ENCODE results near the gene GLYATL3.

GLYATL3 gene

DNA sequence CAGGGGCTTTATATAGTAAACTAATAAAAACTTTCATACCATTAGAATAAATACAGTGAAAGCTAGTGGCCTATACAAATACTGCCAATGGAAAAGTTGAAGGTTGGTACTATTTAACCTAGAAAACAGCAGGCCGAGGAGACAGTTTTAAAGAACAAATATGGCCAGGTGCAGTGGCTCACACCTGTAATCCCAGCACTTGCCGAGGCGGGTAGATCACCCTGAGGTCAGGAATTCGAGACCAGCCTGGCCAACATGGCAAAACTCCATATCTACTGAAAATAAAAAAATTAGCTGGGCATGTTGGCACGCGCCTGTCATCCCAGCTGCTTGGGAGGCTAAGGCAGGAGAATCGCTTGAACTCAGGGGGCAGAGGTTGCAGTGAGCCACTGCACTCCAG, 24.8 kb downstream of the GLYATL3 start:
- H3K27ac ChIP-seq (ENCODE audit: low read depth, low read length), result no peak overlapping the region
- H3K9me3 ChIP-seq (ENCODE audit: control insufficient read depth in 5 of 5, low read length in 5 of 5), result no peaks in the 10 kb centered on the region

DNA sequence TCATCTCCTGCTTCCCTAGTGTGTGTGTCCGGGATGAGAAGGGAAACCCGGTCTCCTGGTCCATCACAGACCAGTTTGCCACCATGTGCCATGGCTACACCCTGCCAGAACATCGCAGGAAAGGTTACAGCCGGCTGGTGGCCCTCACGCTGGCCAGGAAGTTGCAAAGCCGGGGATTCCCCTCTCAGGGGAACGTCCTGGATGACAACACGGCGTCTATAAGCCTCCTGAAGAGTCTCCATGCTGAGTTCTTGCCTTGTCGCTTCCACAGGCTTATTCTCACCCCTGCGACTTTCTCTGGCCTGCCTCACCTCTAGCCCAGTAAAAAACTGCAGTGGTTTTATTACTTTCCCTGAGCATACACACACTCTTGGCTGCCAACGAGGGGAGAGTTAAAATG, 26.9 kb downstream of the GLYATL3 start:
- H3K36me3 ChIP-seq (ENCODE audit: control insufficient read depth in 5 of 5, insufficient read depth in 5 of 5, low read length in 5 of 5), result no peaks in the 10 kb centered on the region
- H3K27ac ChIP-seq (ENCODE audit: low read depth, low read length), result no peak overlapping the region
- H3K9ac ChIP-seq (ENCODE audit: low read length in 5 of 5), result no peak overlapping the region
- no peaks in the 10 kb centered on the region for H3K9me3 ChIP-seq (ENCODE audit: control insufficient read depth in 5 of 5, low read length in 5 of 5)
- H3K27me3 ChIP-seq (ENCODE audit: control insufficient read depth in 5 of 5, insufficient read depth in 4 of 5, low read length in 5 of 5), result no peaks in the 10 kb centered on the region
- peak overlapping the region in 1 of 5 donors; percentile 15 for H3K4me3 ChIP-seq (ENCODE audit: low read depth in 1 of 5, low read length in 5 of 5)
- H3K4me1 ChIP-seq (ENCODE audit: control insufficient read depth in 5 of 5, insufficient read depth in 5 of 5, low read length in 5 of 5), result peaks cover 0 to 11% (median 7%) of the 10 kb centered on the region in 5 donors

More for the DNA sequence above, 24.8 kb downstream of the GLYATL3 start:
- no peaks in the 10 kb centered on the region for H3K27me3 ChIP-seq (ENCODE audit: control insufficient read depth in 5 of 5, insufficient read depth in 4 of 5, low read length in 5 of 5)
- H3K9ac ChIP-seq (ENCODE audit: low read length in 5 of 5), result no peak overlapping the region
- no peak overlapping the region for H3K4me3 ChIP-seq (ENCODE audit: low read depth in 1 of 5, low read length in 5 of 5)
- H3K36me3 ChIP-seq (ENCODE audit: control insufficient read depth in 5 of 5, insufficient read depth in 5 of 5, low read length in 5 of 5), result no peaks in the 10 kb centered on the region
- peaks cover 0 to 11% (median 7%) of the 10 kb centered on the region in 5 donors for H3K4me1 ChIP-seq (ENCODE audit: control insufficient read depth in 5 of 5, insufficient read depth in 5 of 5, low read length in 5 of 5)

DNA sequence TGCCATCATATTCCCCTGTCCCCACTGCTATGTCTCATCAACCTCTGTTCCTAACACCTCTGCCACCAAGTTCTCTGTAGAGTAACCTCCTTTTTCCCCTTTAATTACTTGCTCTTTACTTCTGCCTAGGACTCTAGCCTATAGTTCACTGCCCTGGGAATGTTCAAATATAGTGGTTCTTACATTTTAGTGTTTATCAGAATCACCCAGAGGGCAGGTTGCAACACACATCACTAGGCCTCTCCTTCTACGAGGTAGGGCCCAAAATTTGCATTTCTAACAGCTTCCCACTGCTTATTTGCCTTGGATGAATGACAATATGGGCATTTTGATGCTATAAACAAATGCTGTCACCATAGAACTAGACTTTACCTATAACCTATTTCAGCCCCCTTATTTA, 27.6 kb downstream of the GLYATL3 start:
- peaks cover 0 to 11% (median 7%) of the 10 kb centered on the region in 5 donors for H3K4me1 ChIP-seq (ENCODE audit: control insufficient read depth in 5 of 5, insufficient read depth in 5 of 5, low read length in 5 of 5)
- no peak overlapping the region for H3K9ac ChIP-seq (ENCODE audit: low read length in 5 of 5)
- H3K27me3 ChIP-seq (ENCODE audit: control insufficient read depth in 5 of 5, insufficient read depth in 4 of 5, low read length in 5 of 5), result no peaks in the 10 kb centered on the region
- no peak overlapping the region for H3K27ac ChIP-seq (ENCODE audit: low read depth, low read length)
- H3K9me3 ChIP-seq (ENCODE audit: control insufficient read depth in 5 of 5, low read length in 5 of 5), result no peaks in the 10 kb centered on the region
- no peak overlapping the region for H3K4me3 ChIP-seq (ENCODE audit: low read depth in 1 of 5, low read length in 5 of 5)
- H3K36me3 ChIP-seq (ENCODE audit: control insufficient read depth in 5 of 5, insufficient read depth in 5 of 5, low read length in 5 of 5), result no peaks in the 10 kb centered on the region

DNA sequence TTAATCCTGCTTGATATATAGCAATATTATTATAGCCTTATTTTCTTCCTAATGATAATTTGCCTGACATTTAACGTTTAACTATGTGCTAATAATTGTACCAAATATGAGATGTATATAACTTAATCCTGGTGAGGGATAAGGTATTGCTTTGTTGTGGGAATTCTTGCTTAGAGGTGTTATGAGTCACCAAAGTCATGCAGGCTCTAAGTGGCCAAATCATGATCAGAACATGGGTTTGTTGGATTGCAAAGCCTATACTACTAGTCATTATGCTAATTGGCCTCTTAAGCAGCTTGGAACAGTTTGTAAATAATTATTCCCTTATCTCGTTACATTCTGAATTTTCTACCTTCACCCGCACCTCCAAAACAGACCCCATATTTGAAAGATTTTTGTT, 28.8 kb downstream of the GLYATL3 start:
- Histone ChIP-seq H3K4me1 (ENCODE audit: control insufficient read depth in 5 of 5, insufficient read depth in 5 of 5, low read length in 5 of 5) (peaks cover 0 to 12% (median 7%) of the 10 kb centered on the region in 5 donors), H3K36me3 (ENCODE audit: control insufficient read depth in 5 of 5, insufficient read depth in 5 of 5, low read length in 5 of 5) (no peaks in the 10 kb centered on the region), H3K9me3 (ENCODE audit: control insufficient read depth in 5 of 5, low read length in 5 of 5) (no peaks in the 10 kb centered on the region), H3K9ac (ENCODE audit: low read length in 5 of 5) (no peak overlapping the region), H3K27me3 (ENCODE audit: control insufficient read depth in 5 of 5, insufficient read depth in 4 of 5, low read length in 5 of 5) (no peaks in the 10 kb centered on the region), H3K27ac (ENCODE audit: low read depth, low read length) (no peak overlapping the region), H3K4me3 (ENCODE audit: low read depth in 1 of 5, low read length in 5 of 5) (no peak overlapping the region)

DNA sequence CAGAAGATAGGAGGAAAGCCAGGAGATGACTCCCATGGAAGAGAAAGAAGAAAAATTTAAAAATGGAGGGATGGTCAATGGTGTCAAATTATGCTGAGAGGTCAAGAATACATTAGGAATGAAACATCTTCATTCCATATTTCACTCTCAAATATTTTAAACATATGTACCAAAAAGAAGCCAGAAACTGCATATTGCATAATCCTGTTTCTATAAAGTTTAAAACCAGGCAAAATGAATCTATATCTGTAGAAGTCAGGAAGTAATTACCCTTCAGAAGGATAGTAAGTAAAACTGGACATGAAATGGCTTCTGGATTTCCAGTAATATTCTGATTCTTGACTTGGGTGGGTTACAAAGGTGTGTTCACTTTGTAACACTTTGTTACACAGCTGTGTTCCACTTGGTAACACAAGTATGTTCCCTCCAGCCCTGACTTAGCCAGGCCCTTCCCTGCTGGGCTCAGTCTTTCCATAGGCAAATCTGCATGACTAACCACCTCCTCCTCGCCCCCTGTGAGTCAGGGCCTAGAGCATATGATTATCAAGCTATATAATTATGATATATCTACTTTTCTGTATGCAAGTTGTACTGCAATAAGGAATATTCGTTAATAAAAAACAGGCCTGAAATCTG, 30.5 kb downstream of the GLYATL3 start:
- H3K27me3 ChIP-seq (ENCODE audit: control insufficient read depth in 5 of 5, insufficient read depth in 4 of 5, low read length in 5 of 5), result no peaks in the 10 kb centered on the region
- H3K4me3 ChIP-seq (ENCODE audit: low read depth in 1 of 5, low read length in 5 of 5), result no peak overlapping the region
- peaks cover 0 to 12% (median 7%) of the 10 kb centered on the region in 5 donors for H3K4me1 ChIP-seq (ENCODE audit: control insufficient read depth in 5 of 5, insufficient read depth in 5 of 5, low read length in 5 of 5)
- H3K36me3 ChIP-seq (ENCODE audit: control insufficient read depth in 5 of 5, insufficient read depth in 5 of 5, low read length in 5 of 5), result no peaks in the 10 kb centered on the region
- peak overlapping the region in 1 of 5 donors; percentile 20 for H3K9ac ChIP-seq (ENCODE audit: low read length in 5 of 5)
- no peaks in the 10 kb centered on the region for H3K9me3 ChIP-seq (ENCODE audit: control insufficient read depth in 5 of 5, low read length in 5 of 5)
- no peak overlapping the region for H3K27ac ChIP-seq (ENCODE audit: low read depth, low read length)

DNA sequence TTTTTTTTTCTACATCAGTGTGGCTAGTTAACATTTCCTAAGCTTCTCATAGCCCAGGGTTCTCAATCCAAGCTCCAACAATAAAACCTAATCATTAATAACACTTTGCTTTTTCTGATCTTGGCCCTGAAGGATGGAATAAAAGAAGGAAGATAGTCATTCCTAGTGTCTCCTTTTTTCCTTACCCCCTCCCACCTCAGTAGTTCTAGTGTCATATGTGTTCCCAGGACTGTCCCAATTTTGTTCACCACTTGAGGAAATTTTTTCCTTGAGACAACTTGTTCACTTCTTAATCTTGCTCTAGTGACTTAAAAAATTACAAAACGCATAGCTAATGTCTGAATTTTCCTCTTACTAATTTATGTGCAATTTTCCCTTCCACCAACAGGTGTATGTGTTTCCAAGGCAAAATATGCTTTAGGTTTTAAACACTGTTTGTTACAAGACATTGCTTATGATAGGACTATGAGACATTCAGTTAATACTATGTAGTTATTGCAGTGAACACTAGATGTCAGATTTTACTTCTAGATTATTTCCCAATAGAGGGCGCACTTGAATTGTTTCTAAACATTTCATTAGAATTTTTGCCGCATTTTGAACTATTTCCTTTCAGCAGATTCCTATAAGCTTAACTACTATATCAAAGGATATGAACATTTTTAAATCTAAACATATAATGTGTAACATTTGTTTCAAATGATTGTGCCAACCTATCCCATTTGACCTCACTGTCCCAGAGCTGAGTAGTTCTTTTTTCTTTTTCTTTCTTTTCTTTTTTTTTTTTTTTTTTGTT, 32.2 kb downstream of the GLYATL3 start:
- H3K9me3 ChIP-seq (ENCODE audit: control insufficient read depth in 5 of 5, low read length in 5 of 5), result no peaks in the 10 kb centered on the region
- peaks cover 0 to 6% (median 1%) of the 10 kb centered on the region in 5 donors for H3K4me1 ChIP-seq (ENCODE audit: control insufficient read depth in 5 of 5, insufficient read depth in 5 of 5, low read length in 5 of 5)
- no peak overlapping the region for H3K27ac ChIP-seq (ENCODE audit: low read depth, low read length)
- no peaks in the 10 kb centered on the region for H3K36me3 ChIP-seq (ENCODE audit: control insufficient read depth in 5 of 5, insufficient read depth in 5 of 5, low read length in 5 of 5)
- H3K9ac ChIP-seq (ENCODE audit: low read length in 5 of 5), result peak overlapping the region in 1 of 5 donors; percentile 47
- peak overlapping the region in 4 of 5 donors; percentile 35 to 54 (median 43) for H3K4me3 ChIP-seq (ENCODE audit: low read depth in 1 of 5, low read length in 5 of 5)
- no peaks in the 10 kb centered on the region for H3K27me3 ChIP-seq (ENCODE audit: control insufficient read depth in 5 of 5, insufficient read depth in 4 of 5, low read length in 5 of 5)

DNA sequence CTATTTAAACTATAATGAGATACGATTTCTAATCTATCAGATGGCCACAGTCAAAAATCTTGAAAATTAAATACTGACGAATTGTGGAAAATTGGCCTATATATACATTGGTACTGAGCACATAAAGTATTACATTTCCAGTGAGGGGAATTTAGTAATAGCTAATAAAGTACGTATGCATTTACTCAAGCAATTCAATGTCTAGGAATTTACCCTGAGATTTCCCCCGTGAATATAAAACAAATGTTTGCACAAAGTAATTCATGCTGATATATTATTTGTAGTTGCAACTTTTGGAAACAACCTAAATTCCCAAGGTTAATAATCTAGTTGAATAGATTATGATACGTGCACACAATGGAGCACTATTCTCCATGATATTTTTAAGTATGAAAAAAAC, 36.1 kb downstream of the GLYATL3 start:
- Histone ChIP-seq H3K9me3 (ENCODE audit: control insufficient read depth in 5 of 5, low read length in 5 of 5) (peaks cover 0 to 2% (median 0%) of the 10 kb centered on the region in 5 donors), H3K36me3 (ENCODE audit: control insufficient read depth in 5 of 5, insufficient read depth in 5 of 5, low read length in 5 of 5) (no peaks in the 10 kb centered on the region), H3K4me3 (ENCODE audit: low read depth in 1 of 5, low read length in 5 of 5) (no peak overlapping the region), H3K9ac (ENCODE audit: low read length in 5 of 5) (no peak overlapping the region), H3K4me1 (ENCODE audit: control insufficient read depth in 5 of 5, insufficient read depth in 5 of 5, low read length in 5 of 5) (peaks cover 0 to 3% (median 0%) of the 10 kb centered on the region in 5 donors), H3K27ac (ENCODE audit: low read depth, low read length) (no peak overlapping the region), H3K27me3 (ENCODE audit: control insufficient read depth in 5 of 5, insufficient read depth in 4 of 5, low read length in 5 of 5) (no peaks in the 10 kb centered on the region)

DNA sequence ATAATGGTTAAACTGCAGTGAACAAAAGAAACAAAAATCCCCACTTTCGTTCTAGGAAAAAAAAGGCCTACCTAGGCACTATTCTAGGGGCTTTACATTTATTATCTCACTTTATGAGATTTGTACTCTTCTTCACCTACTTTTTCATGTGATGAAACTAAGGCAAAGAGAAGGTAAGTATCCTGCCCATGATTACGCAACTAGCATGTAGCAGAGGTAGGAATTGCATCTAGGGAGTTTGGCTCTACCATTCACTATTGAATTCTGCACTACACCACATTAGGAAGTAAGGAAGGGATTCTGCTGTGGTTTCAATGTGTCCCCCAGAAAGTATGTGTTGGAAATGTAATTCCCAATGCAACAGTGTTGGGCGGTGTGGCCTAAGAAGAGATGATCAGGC, 39.4 kb downstream of the GLYATL3 start:
- Histone ChIP-seq H3K27me3 (ENCODE audit: control insufficient read depth in 5 of 5, insufficient read depth in 4 of 5, low read length in 5 of 5) (no peaks in the 10 kb centered on the region), H3K4me1 (ENCODE audit: control insufficient read depth in 5 of 5, insufficient read depth in 5 of 5, low read length in 5 of 5) (peaks cover 0 to 2% (median 0%) of the 10 kb centered on the region in 5 donors), H3K27ac (ENCODE audit: low read depth, low read length) (no peak overlapping the region), H3K9ac (ENCODE audit: low read length in 5 of 5) (no peak overlapping the region), H3K36me3 (ENCODE audit: control insufficient read depth in 5 of 5, insufficient read depth in 5 of 5, low read length in 5 of 5) (no peaks in the 10 kb centered on the region), H3K9me3 (ENCODE audit: control insufficient read depth in 5 of 5, low read length in 5 of 5) (peaks cover 0 to 2% (median 0%) of the 10 kb centered on the region in 5 donors), H3K4me3 (ENCODE audit: low read depth in 1 of 5, low read length in 5 of 5) (no peak overlapping the region)

DNA sequence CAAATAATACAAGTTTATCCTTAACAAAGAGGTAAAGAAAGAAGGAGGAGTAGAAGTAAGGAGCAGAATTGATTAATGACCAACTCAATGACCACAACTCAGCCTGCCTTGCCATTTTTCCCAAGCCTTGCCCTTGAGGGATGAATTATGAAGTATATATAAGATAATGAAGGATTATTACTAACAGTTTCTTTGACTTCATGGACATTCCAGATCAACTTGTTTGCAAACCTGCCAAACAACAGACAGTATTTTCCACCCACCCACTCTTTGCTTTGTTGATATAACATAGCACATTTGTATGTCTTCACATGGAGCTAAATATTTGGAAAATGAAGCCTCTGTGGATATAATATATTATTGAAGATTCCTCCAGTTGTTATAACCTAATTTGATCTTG, 40.9 kb downstream of the GLYATL3 start:
- H3K27me3 ChIP-seq (ENCODE audit: control insufficient read depth in 5 of 5, insufficient read depth in 4 of 5, low read length in 5 of 5), result no peaks in the 10 kb centered on the region
- H3K4me3 ChIP-seq (ENCODE audit: low read depth in 1 of 5, low read length in 5 of 5), result no peak overlapping the region
- H3K27ac ChIP-seq (ENCODE audit: low read depth, low read length), result no peak overlapping the region
- H3K9ac ChIP-seq (ENCODE audit: low read length in 5 of 5), result no peak overlapping the region
- H3K4me1 ChIP-seq (ENCODE audit: control insufficient read depth in 5 of 5, insufficient read depth in 5 of 5, low read length in 5 of 5), result peaks cover 0 to 2% (median 0%) of the 10 kb centered on the region in 5 donors
- H3K9me3 ChIP-seq (ENCODE audit: control insufficient read depth in 5 of 5, low read length in 5 of 5), result peaks cover 0 to 2% (median 0%) of the 10 kb centered on the region in 5 donors
- H3K36me3 ChIP-seq (ENCODE audit: control insufficient read depth in 5 of 5, insufficient read depth in 5 of 5, low read length in 5 of 5), result no peaks in the 10 kb centered on the region

DNA sequence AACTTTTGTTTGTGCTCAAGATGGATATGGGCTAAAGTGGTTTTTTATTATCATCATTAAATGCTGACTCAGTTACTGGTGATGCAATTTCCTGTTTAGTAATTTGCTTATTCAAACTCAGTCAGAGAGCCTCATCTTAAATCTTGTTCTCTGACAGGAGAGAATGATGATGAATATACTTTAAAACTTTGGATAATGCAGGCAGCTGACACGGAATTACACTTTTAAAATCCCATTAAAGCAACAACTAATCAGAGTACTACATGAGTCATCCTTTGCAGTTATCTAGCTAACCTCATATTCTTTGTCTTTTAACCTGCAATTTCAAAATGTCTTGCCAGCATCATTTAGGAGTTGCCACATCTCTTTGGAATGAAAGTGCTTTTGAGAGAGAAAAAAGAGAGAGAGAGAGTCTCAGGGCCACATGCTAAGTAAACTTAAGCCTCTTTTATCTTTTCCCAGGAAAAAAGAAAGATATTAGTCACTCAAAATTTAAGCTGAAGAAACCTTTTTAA, 41.5 kb downstream of the GLYATL3 start:
- no peaks in the 10 kb centered on the region for H3K27me3 ChIP-seq (ENCODE audit: control insufficient read depth in 5 of 5, insufficient read depth in 4 of 5, low read length in 5 of 5)
- peaks cover 0 to 2% (median 0%) of the 10 kb centered on the region in 5 donors for H3K9me3 ChIP-seq (ENCODE audit: control insufficient read depth in 5 of 5, low read length in 5 of 5)
- H3K4me3 ChIP-seq (ENCODE audit: low read depth in 1 of 5, low read length in 5 of 5), result no peak overlapping the region
- no peak overlapping the region for H3K27ac ChIP-seq (ENCODE audit: low read depth, low read length)
- no peak overlapping the region for H3K9ac ChIP-seq (ENCODE audit: low read length in 5 of 5)
- peaks cover 0 to 2% (median 0%) of the 10 kb centered on the region in 5 donors for H3K4me1 ChIP-seq (ENCODE audit: control insufficient read depth in 5 of 5, insufficient read depth in 5 of 5, low read length in 5 of 5)
- no peaks in the 10 kb centered on the region for H3K36me3 ChIP-seq (ENCODE audit: control insufficient read depth in 5 of 5, insufficient read depth in 5 of 5, low read length in 5 of 5)

All from subcutaneous abdominal adipose tissue (tissue), 5 donors.